ENCODE measurements around the gene LCA5.

The LCA5 gene

DNA sequence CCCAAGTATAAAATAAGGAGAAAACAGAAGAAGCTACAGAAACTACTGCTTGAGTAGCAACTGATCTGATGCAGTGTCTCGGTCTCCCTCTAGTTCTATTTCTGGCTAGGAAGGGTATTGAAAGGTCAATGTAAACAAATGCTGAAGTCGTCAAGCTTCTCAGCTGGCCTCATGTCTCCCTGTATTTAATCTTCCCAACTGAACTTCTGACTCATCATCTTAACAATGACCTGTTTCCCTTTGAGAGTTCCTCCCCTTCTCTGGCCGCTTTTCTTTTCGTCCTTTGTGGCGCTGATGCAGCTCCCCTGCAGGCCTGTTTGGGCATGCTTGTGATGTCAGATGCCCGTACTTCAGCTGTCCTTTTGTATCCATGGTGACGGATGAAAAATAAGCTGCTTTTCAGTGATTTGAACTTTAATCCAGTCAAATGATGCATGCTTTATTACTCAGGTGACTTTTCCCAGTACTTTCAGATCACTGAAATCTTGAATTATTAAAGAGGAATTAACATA, 7.8 kb upstream of the LCA5 start:
- intact Hi-C loops (cut with DNase I; ENCODE audit: low total_unique reads): no loop called here
- TF ChIP-seq, protein P1, sequence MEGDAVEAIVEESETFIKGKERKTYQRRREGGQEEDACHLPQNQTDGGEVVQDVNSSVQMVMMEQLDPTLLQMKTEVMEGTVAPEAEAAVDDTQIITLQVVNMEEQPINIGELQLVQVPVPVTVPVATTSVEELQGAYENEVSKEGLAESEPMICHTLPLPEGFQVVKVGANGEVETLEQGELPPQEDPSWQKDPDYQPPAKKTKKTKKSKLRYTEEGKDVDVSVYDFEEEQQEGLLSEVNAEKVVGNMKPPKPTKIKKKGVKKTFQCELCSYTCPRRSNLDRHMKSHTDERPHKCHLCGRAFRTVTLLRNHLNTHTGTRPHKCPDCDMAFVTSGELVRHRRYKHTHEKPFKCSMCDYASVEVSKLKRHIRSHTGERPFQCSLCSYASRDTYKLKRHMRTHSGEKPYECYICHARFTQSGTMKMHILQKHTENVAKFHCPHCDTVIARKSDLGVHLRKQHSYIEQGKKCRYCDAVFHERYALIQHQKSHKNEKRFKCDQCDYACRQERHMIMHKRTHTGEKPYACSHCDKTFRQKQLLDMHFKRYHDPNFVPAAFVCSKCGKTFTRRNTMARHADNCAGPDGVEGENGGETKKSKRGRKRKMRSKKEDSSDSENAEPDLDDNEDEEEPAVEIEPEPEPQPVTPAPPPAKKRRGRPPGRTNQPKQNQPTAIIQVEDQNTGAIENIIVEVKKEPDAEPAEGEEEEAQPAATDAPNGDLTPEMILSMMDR (IDR thresholded peaks at IDR 0.05): peak; percentile 54 to 62
- peak; percentile 73 to 78 for DNase-seq
- Histone ChIP-seq H3K27me3 (no peaks in the 10 kb centered on the region), H3K36me3 (peaks cover 0 to 16% (median 6%) of the 10 kb centered on the region in 3 donors), H3K4me3 (peak overlapping the region; percentile 30 to 35), H3K27ac (peak overlapping the region; percentile 46 to 68), H3K4me1 (peaks cover 0 to 27% (median 17%) of the 10 kb centered on the region in 4 donors), H3K9me3 (no peaks in the 10 kb centered on the region)

GRCh38 chr6:79544299-79544927, 7.2 kb upstream of the LCA5 start:
- intact Hi-C loops (cut with DNase I; ENCODE audit: low total_unique reads): no loop called here

GRCh38 chr6:79543886-79544285, 6.7 kb upstream of the LCA5 start:
- no peaks in the 10 kb centered on the region for H3K27me3 ChIP-seq
- H3K36me3 ChIP-seq: peaks cover 0 to 16% (median 6%) of the 10 kb centered on the region in 3 donors
- H3K4me1 ChIP-seq: peaks cover 0 to 27% (median 17%) of the 10 kb centered on the region in 4 donors
- TF ChIP-seq, protein P1 (IDR thresholded peaks at IDR 0.05): no peak
- no peak for DNase-seq
- no peaks in the 10 kb centered on the region for H3K9me3 ChIP-seq
- H3K4me3 ChIP-seq: no peak overlapping the region
- intact Hi-C loops (cut with DNase I; ENCODE audit: low total_unique reads): no loop called here
- H3K27ac ChIP-seq: peak overlapping the region; percentile 46 to 68

More at GRCh38 chr6:79544299-79544927, 7.2 kb upstream of the LCA5 start:
- TF ChIP-seq, protein P1 (IDR thresholded peaks at IDR 0.05): no peak
- peaks cover 0 to 16% (median 6%) of the 10 kb centered on the region in 3 donors for H3K36me3 ChIP-seq
- H3K27ac ChIP-seq: peak overlapping the region; percentile 46 to 68
- H3K4me3 ChIP-seq: peak overlapping the region; percentile 30 to 35
- peaks cover 0 to 27% (median 17%) of the 10 kb centered on the region in 4 donors for H3K4me1 ChIP-seq
- DNase-seq: no peak
- H3K27me3 ChIP-seq: no peaks in the 10 kb centered on the region
- no peaks in the 10 kb centered on the region for H3K9me3 ChIP-seq

DNA sequence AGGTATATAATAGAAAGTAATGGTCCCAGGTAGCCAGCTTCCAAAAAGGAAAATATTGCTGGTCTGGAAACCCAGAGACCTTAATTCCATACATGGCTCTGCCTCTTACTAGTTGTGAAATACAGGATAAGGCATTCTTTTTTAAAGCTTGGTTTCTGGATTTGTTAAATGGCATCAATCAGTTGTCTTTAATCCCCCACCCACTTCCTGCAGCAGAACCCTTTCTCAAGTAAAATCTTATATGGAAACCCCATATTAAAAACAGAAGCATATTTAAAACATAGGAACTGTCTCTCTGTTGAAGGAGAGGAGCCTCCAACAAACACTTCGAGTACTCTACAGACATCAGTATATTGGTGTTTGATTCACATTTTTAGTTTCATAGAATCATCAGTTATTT, 6.2 kb upstream of the LCA5 start:
- H3K4me1 ChIP-seq: peaks cover 0 to 27% (median 18%) of the 10 kb centered on the region in 4 donors
- peak overlapping the region in 1 of 2 donors; percentile 68 for H3K27ac ChIP-seq
- intact Hi-C loops (cut with DNase I; ENCODE audit: low total_unique reads): no loop called here
- no peak for DNase-seq
- no peaks in the 10 kb centered on the region for H3K27me3 ChIP-seq
- peaks cover 0 to 16% (median 6%) of the 10 kb centered on the region in 3 donors for H3K36me3 ChIP-seq
- H3K9me3 ChIP-seq: no peaks in the 10 kb centered on the region
- no peak overlapping the region for H3K4me3 ChIP-seq
- TF ChIP-seq, protein P1 (IDR thresholded peaks at IDR 0.05): no peak

DNA sequence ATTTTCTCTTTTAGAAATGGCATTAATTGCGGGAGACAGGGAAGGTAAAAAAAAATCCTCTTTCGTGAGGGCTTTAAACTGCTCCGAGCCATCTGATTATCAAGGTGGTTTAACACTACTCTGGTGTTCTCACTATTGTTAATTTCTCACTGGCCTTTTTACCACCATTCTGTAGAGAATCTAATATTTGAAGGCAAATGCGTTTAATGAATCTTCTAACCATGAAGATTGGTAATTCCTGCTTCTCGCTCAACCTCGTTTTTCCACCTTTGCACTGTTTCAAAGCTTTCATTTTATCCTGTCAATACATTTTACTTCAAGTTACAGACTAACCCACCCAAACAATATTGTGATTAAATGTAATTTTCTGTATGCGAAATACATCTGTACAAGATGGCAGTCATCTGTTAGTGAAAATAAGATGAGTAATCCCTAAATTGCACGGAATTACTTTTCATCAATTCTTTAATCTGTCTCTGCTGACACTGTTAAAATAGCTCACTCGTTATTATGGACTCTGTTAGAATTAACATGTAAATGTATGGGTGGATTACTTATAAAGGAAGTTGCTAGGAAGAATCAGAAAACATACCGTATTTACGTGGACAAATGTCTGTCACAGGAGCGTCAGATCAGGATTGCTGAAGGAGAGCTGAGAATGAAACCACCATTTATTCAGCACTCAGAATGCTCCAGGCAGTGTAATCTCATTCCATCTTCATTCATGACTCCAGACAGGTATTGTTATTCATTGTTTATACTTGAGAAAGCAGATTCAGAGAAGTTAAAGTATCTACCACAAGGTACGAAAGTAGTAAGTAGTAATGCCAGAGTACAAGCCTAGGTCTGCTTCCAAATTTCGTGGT, 1.1 kb upstream of the LCA5 start:
- intact Hi-C loops (cut with DNase I; ENCODE audit: low total_unique reads): no loop called here
- no peak for DNase-seq
- peak overlapping the region; percentile 87 to 89 for H3K27ac ChIP-seq

More for the DNA sequence above, 1.1 kb upstream of the LCA5 start:
- Histone ChIP-seq H3K9me3 (no peaks in the 10 kb centered on the region), H3K4me1 (peaks cover 0 to 8% (median 3%) of the 10 kb centered on the region in 4 donors), H3K27me3 (no peaks in the 10 kb centered on the region), H3K36me3 (peaks cover 0 to 9% (median 0%) of the 10 kb centered on the region in 3 donors), H3K4me3 (peak overlapping the region; percentile 74 to 83)
- TF ChIP-seq, protein P1 (IDR thresholded peaks at IDR 0.05): no peak
